ENCODE measurements around the gene LTBP1.
"Not testable (repeated sequence)": the region's sequence is repeated elsewhere in the genome, so short reads cannot be mapped to it uniquely, and the experiment has no call there.

LTBP1 gene

DNA sequence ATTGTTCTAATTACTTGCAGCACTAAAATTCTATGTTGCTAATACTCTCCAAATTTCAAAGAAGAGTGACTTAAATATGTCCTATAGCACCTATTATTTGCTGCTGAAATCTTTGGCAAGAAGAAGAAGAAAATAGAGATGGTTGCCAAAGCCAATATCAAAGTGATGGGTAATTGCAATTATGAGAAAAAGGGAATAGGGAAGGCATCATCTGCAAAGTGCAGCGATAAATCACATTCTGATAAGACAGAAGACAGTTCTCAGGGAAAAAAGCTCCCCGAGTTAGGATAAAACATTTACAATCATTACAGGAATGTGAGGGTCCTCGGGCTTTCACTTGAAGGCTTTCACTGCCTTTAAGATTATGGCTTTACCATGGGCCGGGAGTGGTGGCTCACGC is 457.6 kb downstream of the LTBP1 start:
- no peak for DNase-seq

- peak in 1 of 2 experiments; percentile 19 for DNase-seq
Measured at GRCh38 chr2:33406622-33407021, 459.9 kb downstream of the LTBP1 start.

DNA sequence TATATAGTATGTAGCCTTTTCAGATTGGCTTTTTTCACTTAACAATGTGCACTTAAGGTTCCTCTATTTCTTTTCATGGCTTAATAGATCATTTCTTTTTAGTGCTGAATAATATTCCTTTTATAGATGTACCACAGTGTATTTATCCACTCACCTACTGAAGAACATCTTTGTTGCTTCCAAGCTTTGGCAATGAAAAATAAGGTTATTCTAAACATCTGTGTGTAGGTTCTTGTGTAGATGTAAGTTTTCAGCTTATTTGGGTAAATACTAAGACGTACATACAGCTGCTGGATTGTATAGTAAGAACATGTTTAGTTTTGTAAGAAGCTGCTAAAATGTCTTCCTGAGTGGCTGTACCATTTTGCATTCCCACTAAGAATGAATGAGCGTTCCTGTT is 461.4 kb downstream of the LTBP1 start:
- no peak for DNase-seq

- no peak for DNase-seq
Measured at GRCh38 chr2:33409417-33409955, 462.7 kb downstream of the LTBP1 start.

GRCh38 chr2:33411765-33412164 is 465.0 kb downstream of the LTBP1 start:
- DNase-seq: no peak

DNA sequence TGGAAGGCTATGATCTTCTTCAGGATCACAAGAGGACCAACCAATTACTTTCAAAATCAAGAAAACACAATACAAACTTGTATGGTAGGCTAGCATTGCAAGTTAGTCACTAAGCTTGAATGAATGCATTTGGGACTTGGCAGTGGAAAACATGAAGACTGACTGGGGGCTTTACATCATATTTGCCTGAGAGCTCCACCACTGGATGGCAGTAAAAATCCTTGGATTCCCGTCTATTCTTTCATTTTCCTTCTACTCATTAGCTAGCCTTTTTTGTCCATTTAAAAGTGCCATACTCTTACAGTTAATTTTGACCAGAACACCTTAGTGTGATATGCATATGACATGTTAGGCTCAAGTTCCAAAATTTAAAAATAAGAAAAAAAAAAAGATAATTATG is 466.2 kb downstream of the LTBP1 start:
- DNase-seq: peak in 1 of 2 experiments; percentile 20

- no peak for DNase-seq
Measured at GRCh38 chr2:33419581-33420200, 472.9 kb downstream of the LTBP1 start.

GRCh38 chr2:33420726-33421125 is 474.0 kb downstream of the LTBP1 start:
- no peak for DNase-seq

DNA sequence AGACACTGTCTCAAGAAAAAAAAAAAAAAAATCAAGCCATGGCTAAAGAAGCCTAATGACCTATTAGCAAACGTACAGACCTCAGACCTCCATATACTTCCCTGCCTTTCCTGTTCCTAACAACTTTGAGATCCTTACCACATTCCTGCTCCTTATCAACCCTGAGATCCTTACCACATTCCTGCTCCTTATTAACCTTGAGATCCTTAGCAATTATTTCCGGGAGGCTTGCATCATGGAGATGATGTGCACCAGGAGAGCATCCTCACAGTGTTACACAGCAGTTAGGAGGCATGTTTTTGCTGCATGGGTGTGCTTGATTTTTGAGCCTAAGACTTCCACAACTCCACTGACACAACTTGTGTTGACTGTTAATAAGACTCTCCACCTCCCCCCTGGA is 475.1 kb downstream of the LTBP1 start:
- DNase-seq: no peak

- DNase-seq: no peak
Measured at GRCh38 chr2:33425161-33425560, 478.4 kb downstream of the LTBP1 start.

GRCh38 chr2:33425586-33426031 is 478.9 kb downstream of the LTBP1 start:
- no peak for DNase-seq

DNA sequence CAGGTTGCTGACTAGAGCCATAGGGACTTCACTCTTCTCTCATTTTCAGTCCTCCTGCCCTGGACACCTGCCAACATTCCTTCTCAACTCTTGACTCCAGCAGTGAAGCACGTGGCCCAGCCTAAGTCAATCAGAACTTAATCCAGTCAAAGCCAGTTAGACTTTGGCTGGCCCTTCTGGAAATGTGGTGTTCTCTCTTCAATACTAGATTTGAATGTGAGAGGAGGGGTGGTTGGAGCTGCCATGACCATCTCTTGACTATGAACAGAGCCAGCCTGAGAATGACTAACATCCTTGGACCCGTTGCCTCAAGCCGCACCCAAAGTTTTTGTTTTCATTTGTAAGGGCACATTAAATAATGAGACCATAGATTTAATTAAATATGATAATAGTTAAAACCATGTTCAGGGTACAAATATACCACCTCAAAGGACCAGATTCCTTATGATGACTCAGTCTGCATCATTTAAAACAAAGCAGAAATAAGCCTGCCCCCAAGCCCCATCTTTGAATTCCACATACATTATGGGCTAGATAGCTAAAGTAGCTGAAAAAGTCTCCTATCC is 480.0 kb downstream of the LTBP1 start:
- peak in 1 of 2 experiments; percentile 55 for DNase-seq

GRCh38 chr2:33430077-33430476 is 483.3 kb downstream of the LTBP1 start:
- DNase-seq: no peak

GRCh38 chr2:33430856-33431255 is 484.1 kb downstream of the LTBP1 start:
- no peak for DNase-seq

DNA sequence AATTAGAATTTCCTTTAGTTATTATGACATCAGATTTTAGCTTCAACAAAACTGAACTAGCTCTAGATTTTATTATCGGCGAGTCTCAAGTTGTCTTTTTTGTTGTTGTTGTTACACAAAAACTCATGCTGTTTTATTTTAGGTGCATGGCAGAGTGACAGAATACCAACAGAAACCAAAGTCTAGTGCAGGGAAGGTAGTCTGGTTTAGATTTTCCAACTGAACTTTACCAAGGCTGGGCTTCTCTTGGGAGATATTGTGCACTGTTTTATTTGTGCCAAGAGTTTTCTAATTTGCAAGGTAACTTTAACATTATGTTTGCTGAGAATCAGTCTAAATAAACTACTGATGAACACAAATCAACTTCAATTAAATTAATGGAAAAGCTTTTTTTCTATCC is 486.1 kb downstream of the LTBP1 start:
- no peak for DNase-seq

DNA sequence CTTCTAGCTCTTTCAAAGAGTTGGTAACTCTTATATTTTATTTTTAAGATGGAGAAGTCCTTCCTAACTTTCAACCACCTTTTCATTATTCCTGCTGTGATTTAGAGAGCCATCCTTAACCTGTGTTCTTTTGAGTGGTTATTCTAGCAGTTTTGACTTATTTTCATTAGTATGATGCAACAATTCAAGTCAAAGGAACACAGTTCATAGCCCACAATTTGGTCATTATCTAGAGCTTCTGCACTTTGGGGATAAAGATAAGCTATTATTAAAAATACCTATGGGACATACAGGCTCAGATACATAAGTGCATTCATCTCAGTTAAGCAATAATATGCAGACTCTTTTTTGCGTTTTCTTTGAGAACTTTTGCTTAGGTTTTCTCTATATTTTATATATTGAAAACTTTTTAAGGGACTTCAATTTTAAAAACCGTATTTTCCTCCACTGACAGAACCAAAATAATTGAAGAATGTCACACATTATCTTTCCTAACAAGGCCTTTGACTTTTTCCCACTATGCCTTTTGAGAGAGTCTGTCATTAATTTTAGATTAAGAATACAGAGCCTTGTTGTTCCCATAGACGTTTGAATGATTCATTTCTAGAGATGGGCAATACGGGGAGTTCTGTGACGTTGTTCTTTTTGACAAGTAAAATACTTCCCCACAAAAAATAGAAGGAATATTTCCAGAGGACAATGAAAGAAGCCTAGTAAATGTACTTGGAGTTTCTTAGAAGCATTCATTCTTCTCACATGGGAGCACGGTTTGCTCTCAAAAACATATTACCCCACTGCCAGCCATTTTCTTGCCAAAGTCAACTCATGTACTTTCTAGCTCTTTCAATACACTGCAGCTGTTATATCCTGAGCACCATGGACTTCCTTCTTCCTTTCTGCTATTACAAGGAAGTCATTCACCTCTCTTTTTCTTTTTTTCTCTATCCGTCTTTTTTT is 486.8 kb downstream of the LTBP1 start:
- DNase-seq: no peak

DNA sequence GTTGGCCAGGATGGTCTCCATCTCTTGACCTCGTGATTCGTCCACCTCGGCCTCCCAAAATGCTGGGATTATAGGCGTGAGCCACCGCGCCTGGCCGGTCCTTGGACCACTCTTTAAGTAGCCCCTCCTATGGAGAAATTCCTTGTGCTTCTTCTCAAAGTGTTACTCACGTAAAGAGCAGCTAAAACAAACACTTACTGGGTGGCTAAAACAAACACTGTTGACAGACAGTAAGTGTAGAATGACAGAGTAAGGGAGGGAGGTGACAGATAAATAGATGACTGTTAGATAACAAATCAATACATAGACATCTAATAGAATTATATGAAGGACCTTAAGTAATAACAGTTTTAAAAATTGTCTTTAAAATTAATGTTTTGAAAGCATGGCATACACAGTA is 488.8 kb downstream of the LTBP1 start:
- no peak for DNase-seq

DNA sequence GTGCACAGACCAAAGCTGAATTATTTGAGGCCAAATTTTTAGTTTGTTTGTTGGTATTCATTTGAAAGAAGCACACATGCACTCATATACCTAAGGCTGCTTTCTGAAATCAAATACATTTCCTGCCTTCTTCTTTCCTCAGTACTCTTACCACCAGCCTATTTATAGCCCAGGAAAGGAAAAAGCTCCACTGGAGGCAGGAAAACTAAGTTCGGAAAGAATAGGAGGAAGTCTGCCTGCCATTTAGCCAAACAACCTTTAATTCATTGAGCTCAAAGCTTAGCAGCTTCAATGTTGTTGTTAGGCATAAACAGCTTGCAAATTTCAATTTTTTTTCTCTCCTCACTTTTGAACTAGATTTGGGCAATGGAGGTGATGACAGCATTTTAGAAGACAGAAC is 489.3 kb downstream of the LTBP1 start:
- DNase-seq: no peak

GRCh38 chr2:33437297-33437696 is 490.5 kb downstream of the LTBP1 start:
- DNase-seq: no peak

- no peak for DNase-seq
Measured at GRCh38 chr2:33437815-33438214, 491.1 kb downstream of the LTBP1 start.

DNA sequence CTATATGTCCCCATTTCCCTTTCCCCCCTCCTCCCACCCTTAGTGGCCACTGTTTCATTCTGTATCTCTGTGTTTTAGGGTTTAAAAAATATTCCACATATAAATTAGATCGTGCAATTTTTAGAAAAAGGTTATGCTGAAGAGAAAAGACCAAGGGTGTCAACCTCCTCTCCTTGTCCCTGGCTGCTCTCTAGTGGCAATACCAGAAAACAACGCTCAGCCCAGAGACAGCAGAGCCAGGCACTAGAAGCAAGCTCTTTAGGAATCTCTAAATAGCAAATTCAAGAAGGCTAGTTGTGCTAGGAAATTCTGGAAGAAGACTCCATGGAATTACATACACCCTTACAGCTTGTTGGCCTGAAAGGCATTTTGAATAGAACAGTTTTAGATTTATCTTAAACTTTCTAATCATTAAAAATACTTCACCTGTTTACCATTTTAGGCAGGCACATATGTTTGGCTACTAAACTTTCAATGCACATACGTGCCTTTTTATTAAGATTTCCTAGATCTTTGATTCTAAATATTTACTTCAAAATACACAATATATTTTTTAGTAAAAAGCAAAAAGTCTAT is 494.6 kb downstream of the LTBP1 start:
- DNase-seq: peak; percentile 20 to 60

GRCh38 chr2:33442052-33442451 is 495.3 kb downstream of the LTBP1 start:
- not testable (repeated sequence) for DNase-seq

DNA sequence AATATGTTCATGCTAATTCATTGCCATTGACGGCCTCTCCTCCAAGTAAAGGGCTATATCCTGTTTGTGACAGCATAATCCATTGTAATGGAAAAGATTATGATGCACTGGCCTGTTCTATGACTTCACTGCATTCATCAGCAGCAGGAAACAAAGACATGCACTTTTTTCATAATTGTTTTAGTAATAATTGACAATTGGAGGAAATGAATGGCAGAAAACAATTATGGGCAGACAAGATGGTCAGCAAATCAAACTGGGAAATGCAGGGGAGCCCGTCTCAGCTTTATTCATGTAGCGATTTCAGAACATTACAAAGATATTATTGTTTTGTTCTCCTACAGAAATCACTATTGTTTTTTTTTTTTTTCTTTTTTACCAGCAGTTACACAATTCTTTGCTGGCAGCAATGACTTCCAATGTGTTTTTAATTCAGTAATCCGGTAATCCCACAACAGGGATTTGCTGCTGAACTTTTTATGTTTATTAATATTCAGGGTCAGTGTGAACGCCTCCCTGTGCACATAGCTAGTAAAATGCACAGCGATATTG is 495.9 kb downstream of the LTBP1 start:
- DNase-seq: no peak

Data from NCI-H446 (cell line).